Stomach (tissue), 9 donors: ENCODE data around the gene MYH11. TPM values are rescaled to one million over a fixed set of nuclear protein-coding genes. Genes with fewer than 3 reads are reported as not detected.
A peak's percentile ranks its signal among the peaks of the same experiment; 100 is the strongest.

Experiments
- DNase-seq, 2 donors: peaks; one replicate each; pipeline versions ENCODE4 v3.0.0 to v3.0.0-alpha.2; 2013 to 2019
- H3K27ac ChIP-seq, 5 donors: fragments of 200-600 bp in 4 of 5; sonication (generic) in 4 of 5; one replicate each; pipeline ENCODE4 v1.5.1; 2013 to 2019; ENCODE audit warnings: mild to moderate bottlenecking in 1 of 5, moderate library complexity in 1 of 5
- H3K27me3 ChIP-seq, 3 donors: fragments of 200-600 bp; sonication (generic); one replicate each; pipeline ENCODE4 v1.5.1; 2017 to 2019; ENCODE audit warnings: mixed run types in 1 of 3
- H3K36me3 ChIP-seq, 4 donors: fragments of 200-600 bp; sonication (generic); 1 replicate in 3 of 4; 2 replicates in 1 of 4; pipeline ENCODE4 v1.5.1; 2016 to 2019
- H3K4me1 ChIP-seq, 4 donors: fragments of 200-600 bp; sonication (generic); one replicate each; pipeline ENCODE4 v1.5.1; 2016 to 2019
- H3K4me3 ChIP-seq, 4 donors: fragments of 200-600 bp; sonication (generic) in 3 of 4; one replicate each; pipeline ENCODE4 v1.5.1; 2016 to 2019; ENCODE audit warnings: mild to moderate bottlenecking in 1 of 4
- H3K9me3 ChIP-seq, 4 donors: fragments of 200-600 bp; sonication (generic); one replicate each; pipeline ENCODE4 v1.5.1; 2016 to 2019
- EP300 ChIP-seq: sonication (generic); formaldehyde crosslinking; IDR thresholded peaks from one replicate; pipeline ENCODE4 v1.6.1; 2017; ENCODE audit warnings: antibody characterized with exemption
- POLR2A ChIP-seq, 4 donors: fragments of 450-650 bp; IDR thresholded peaks; one replicate each; pipeline ENCODE4 v1.6.1; 2016; ENCODE audit warnings: antibody characterized with exemption in 4 of 4, control low read depth in 2 of 4, mild to moderate bottlenecking in 1 of 4, moderate library complexity in 1 of 4
- POLR2AphosphoS5 ChIP-seq, 3 donors: sonication (generic); formaldehyde crosslinking; IDR thresholded peaks; one replicate each; pipeline ENCODE4 v1.6.1; 2016; ENCODE audit warnings: antibody characterized with exemption in 3 of 3
- WGBS, 5 donors: extraction: QIAGEN DNeasy Blood & Tissue Kit in 3 of 5; methylation state at CpG; one replicate each; pipeline versions ENCODE4 v1.1.5 to v1.1.7; 2013 to 2018; 5-methylcytosine and 5-hydroxymethylcytosine counted together
- intact Hi-C: fragments of 100-400 bp; cut with DNase I; formaldehyde crosslinking; loops from one replicate; pipeline ENCODE4 v1.15.1; 2023; ENCODE audit warnings: low total_unique reads
- polyA plus RNA-seq, 3 donors: library from polyadenylated mRNA; stranded (reverse); fragments of 200-250 nt; gene quantifications; one replicate each; pipeline ENCODE4 v1.2.3, GENCODE V29; 2013
- total RNA-seq, 5 donors: library from RNA; depleted of rRNA; stranded (reverse); fragments of >200 nt; gene quantifications; one replicate each; pipeline versions ENCODE4 v1.1.0 to v1.2.3, GENCODE V29; 2014 to 2016
- TF ChIP-seq, protein P1 (sequence below), 7 experiments: fragments of 450-650 bp in 4 of 7; fragments of 200-600 bp in 3 of 7; sonication (generic) in 3 of 7; IDR thresholded peaks; one replicate each; pipeline ENCODE4 v1.5.1; 2016 to 2019; ENCODE audit warnings: antibody characterized with exemption in 7 of 7, control low read depth in 2 of 7, mild to moderate bottlenecking in 1 of 7
- donor health status: healthy with polysubstance abuse.
- donor health status: Bipolar disorder and iron deficiency.
- donor health status: healthy.

MYH11 gene
- total and polyA plus RNA-seq, 8 donors, result 33.8 to 3,048 (median 865) TPM

DNA sequence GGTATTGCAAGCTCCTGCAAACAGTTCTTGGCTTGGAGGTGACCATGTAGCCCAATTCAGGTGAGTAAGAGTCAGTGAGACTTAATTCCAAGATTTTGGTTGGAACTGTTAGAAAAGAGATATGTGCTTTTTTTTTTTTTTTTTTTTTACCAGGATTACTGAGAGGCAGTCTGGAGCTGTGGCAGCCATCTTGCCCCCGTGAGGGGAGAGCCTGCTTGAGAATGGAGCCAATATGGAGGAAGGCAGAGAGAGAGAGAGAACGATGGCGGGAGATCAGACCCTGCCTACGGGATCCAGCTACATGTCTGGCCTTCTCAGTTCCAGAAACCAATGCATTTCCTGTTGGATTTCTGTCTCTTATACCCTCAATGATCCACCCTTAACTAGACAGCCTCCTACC is 97.8 kb downstream of the MYH11 start:
- WGBS, 5 donors, result 75 to 98% (median 89%) methylated on average over 3 to 4 of the region's 4 CpGs
- no peak overlapping the region for H3K4me3 ChIP-seq

DNA sequence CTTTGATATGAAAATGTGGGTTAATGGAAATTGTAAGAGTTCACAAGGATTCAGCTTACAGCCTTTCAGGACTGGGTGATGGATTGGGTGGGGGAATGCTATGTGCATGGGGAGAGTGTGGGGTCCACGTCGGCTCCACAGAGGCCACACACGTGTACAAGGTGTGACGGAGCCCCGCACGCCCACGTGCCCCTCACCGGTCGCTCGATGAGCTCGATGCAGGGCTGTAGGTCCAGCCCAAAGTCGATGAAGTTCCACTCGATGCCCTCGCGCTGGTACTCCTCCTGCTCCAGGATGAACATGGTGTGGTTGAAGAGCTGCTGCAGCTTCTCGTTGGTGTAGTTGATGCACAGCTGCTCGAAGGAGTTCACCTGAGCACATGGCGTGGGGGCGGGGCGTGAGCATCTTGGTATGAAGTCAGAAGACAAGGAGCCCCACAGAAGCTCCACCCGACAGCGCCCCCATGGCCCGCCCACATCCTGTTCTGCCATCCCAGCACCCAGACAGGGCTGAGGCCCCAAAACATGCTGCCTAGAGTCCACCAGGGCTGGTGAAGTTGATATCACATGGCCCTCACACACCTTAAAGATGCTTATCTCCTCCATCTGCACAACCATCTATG is 99.1 kb downstream of the MYH11 start:
- peaks cover 0 to 94% (median 39%) of the 10 kb centered on the region in 4 donors for H3K36me3 ChIP-seq
- no peak for TF ChIP-seq EP300
- TF ChIP-seq, protein P1, sequence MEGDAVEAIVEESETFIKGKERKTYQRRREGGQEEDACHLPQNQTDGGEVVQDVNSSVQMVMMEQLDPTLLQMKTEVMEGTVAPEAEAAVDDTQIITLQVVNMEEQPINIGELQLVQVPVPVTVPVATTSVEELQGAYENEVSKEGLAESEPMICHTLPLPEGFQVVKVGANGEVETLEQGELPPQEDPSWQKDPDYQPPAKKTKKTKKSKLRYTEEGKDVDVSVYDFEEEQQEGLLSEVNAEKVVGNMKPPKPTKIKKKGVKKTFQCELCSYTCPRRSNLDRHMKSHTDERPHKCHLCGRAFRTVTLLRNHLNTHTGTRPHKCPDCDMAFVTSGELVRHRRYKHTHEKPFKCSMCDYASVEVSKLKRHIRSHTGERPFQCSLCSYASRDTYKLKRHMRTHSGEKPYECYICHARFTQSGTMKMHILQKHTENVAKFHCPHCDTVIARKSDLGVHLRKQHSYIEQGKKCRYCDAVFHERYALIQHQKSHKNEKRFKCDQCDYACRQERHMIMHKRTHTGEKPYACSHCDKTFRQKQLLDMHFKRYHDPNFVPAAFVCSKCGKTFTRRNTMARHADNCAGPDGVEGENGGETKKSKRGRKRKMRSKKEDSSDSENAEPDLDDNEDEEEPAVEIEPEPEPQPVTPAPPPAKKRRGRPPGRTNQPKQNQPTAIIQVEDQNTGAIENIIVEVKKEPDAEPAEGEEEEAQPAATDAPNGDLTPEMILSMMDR (IDR thresholded peaks at IDR 0.05), result no peak
- TF ChIP-seq POLR2A (IDR thresholded peaks at IDR 0.05), result no peak
- TF ChIP-seq POLR2AphosphoS5 (IDR thresholded peaks at IDR 0.05), result no peak
- H3K4me1 ChIP-seq, result peaks cover 0 to 5% (median 0%) of the 10 kb centered on the region in 4 donors
- no peak for DNase-seq
- H3K27me3 ChIP-seq, result peaks cover 0 to 6% (median 3%) of the 10 kb centered on the region in 3 donors
- no peak overlapping the region for H3K27ac ChIP-seq
- intact Hi-C loops, result no loop called here
- H3K4me3 ChIP-seq, result no peak overlapping the region
- WGBS, 5 donors, result 81 to 92% (median 87%) methylated on average over 20 to 23 of the region's 23 CpGs
- no peaks in the 10 kb centered on the region for H3K9me3 ChIP-seq

More for the DNA sequence above, 97.8 kb downstream of the MYH11 start:
- intact Hi-C loops, result no loop called here
- Histone ChIP-seq H3K4me1 (peaks cover 0 to 7% (median 3%) of the 10 kb centered on the region in 4 donors), H3K27ac (no peak overlapping the region), H3K27me3 (peaks cover 0 to 6% (median 3%) of the 10 kb centered on the region in 3 donors), H3K9me3 (no peaks in the 10 kb centered on the region), H3K36me3 (peaks cover 0 to 86% (median 28%) of the 10 kb centered on the region in 4 donors)
- TF ChIP-seq POLR2A (IDR thresholded peaks at IDR 0.05) (no peak), POLR2AphosphoS5 (IDR thresholded peaks at IDR 0.05) (no peak), EP300 (no peak)
- TF ChIP-seq, protein P1 (IDR thresholded peaks at IDR 0.05), result no peak
- DNase-seq, result no peak

DNA sequence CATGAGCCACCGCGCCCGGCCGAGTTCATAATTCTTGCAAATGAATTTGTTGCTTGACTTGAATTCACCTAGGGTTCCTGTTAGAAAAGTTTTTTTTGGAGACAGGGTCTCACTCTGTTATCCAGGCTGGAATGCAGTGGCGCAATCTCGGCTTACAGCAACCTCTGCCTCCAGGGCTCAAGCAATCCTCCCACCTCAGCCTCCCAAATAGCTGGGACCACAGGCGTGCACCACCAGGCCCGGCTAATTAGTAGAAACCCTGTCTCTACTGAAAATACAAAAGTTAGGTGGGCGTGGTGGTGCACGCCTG is 99.8 kb downstream of the MYH11 start:
- Histone ChIP-seq H3K27me3 (peaks cover 0 to 6% (median 0%) of the 10 kb centered on the region in 3 donors), H3K4me1 (no peaks in the 10 kb centered on the region), H3K9me3 (no peaks in the 10 kb centered on the region), H3K4me3 (no peak overlapping the region), H3K27ac (no peak overlapping the region), H3K36me3 (peaks cover 0 to 94% (median 45%) of the 10 kb centered on the region in 4 donors)
- 72 to 87% (median 80%) methylated on average over 10 of the region's 10 CpGs for WGBS, 5 donors
- DNase-seq, result no peak
- no peak for TF ChIP-seq POLR2AphosphoS5 (IDR thresholded peaks at IDR 0.05)
- TF ChIP-seq EP300, result no peak
- TF ChIP-seq, protein P1 (IDR thresholded peaks at IDR 0.05), result no peak
- TF ChIP-seq POLR2A (IDR thresholded peaks at IDR 0.05), result no peak
- intact Hi-C loops, result no loop called here

DNA sequence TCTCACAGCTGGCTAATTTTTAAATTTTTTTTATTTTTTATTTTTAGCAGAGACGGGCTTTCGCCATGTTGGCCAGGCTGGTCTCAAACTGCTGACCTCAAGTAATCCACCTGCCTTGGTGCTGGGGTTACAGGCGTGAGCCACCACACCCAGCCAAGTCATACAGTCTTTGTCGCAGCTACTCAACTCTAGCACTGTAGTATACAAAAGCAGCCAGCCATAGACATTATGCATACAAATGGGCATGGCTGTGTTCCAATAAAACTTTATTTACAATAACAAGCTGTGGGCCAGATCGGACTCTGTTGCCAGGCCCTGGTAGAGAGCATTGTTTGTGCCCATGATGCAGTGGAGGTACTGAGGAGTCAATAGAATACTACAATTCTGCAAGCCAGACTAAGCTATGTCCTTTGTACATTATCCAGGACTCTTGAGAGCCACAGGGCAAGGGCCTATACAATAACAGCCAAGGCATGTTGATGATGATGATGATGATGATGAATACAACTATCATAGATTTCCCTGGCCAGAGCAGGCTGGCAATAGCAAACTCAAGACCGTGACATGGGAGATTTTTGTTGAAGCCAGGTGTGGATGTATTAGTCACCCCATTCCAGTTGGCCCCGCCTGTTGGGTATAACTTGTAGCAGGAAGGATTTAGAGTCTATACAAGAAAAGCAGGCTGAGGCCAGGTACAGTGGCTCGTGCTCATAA is 101.8 kb downstream of the MYH11 start:
- DNase-seq, result no peak
- intact Hi-C loops, result no loop called here
- Histone ChIP-seq H3K9me3 (no peaks in the 10 kb centered on the region), H3K36me3 (peaks cover 0 to 89% (median 47%) of the 10 kb centered on the region in 4 donors), H3K27me3 (peaks cover 0 to 6% (median 0%) of the 10 kb centered on the region in 3 donors), H3K4me3 (no peak overlapping the region), H3K27ac (peak overlapping the region in 1 of 5 donors; percentile 4), H3K4me1 (no peaks in the 10 kb centered on the region)
- WGBS, 5 donors, result 78 to 89% (median 82%) methylated on average over 8 of the region's 8 CpGs
- TF ChIP-seq EP300 (no peak), POLR2A (IDR thresholded peaks at IDR 0.05) (no peak), POLR2AphosphoS5 (IDR thresholded peaks at IDR 0.05) (no peak)
- TF ChIP-seq, protein P1 (IDR thresholded peaks at IDR 0.05), result no peak
